PC-9 (cell line): ENCODE measurements around the gene SLC12A4.

Experiments
- CTCF ChIP-seq: fragments of 200-600 bp; sonication (generic); conservative IDR thresholded peaks from 2 replicates; pipeline ENCODE4 v1.6.1; 2017; ENCODE audit warnings: mixed run types, antibody characterized with exemption, mild to moderate bottlenecking, moderate library complexity
- EZH2 ChIP-seq: fragments of 200-600 bp; sonication (generic); IDR thresholded peaks from 2 replicates; pipeline ENCODE4 v1.8.0; 2017; ENCODE audit warnings: antibody characterized with exemption, low read depth

- TF ChIP-seq CTCF (no peak), EZH2 (no peak)
Measured at GRCh38 chr16:67941469-67942199, 26.8 kb downstream of the SLC12A4 start.
